WTC11 (cell line): ENCODE results near the gene SERGEF. TPM values are rescaled to one million over a fixed set of nuclear protein-coding genes. Genes with fewer than 3 reads are reported as not detected.

Source experiments
- ATAC-seq: fragments of 200-7000 bp; cut with Tn5 transposase; 2 replicates; pipeline ENCODE4 v1.10.0; 2021; ENCODE audit warnings: mild to moderate bottlenecking, moderate library complexity
- CTCF ChIA-PET: fragments of 300-600 bp; sonication (Branson Sonifier 250); formaldehyde crosslinking; loops from one replicate; lab custom pipeline; 2021; ENCODE audit warnings: antibody characterized with exemption; lab: Charles Lee
- POLR2A ChIA-PET: fragments of 350-600 bp; sonication (Branson Sonifier 250); formaldehyde crosslinking; loops from one replicate; lab custom pipeline; 2021; ENCODE audit warnings: antibody characterized with exemption; lab: Charles Lee
- DNase-seq: peaks from one replicate; pipeline ENCODE4 v3.0.0; 2021; ENCODE audit warnings: low spot score
- H3K27ac Mint-ChIP-seq: 2 replicates; pipeline ENCODE4 v1.8.0; 2021; ENCODE audit warnings: mixed read lengths
- H3K27me3 Mint-ChIP-seq: 2 replicates; pipeline ENCODE4 v1.8.0; 2021; ENCODE audit warnings: low read depth, mild to moderate bottlenecking, moderate library complexity, mixed read lengths
- H3K36me3 Mint-ChIP-seq: 2 replicates; pipeline ENCODE4 v1.8.0; 2021; ENCODE audit warnings: mixed read lengths
- H3K4me1 Mint-ChIP-seq: 2 replicates; pipeline ENCODE4 v1.8.0; 2022; ENCODE audit warnings: mixed read lengths
- H3K4me3 Mint-ChIP-seq: 2 replicates; pipeline ENCODE4 v1.8.0; 2021; ENCODE audit warnings: mild to moderate bottlenecking, moderate library complexity, mixed read lengths
- H3K9me3 Mint-ChIP-seq: 2 replicates; pipeline ENCODE4 v1.8.0; 2021; ENCODE audit warnings: mixed read lengths
- ARID4B ChIP-seq: sonication (generic); formaldehyde crosslinking; IDR thresholded peaks from 2 replicates; pipeline ENCODE4 v1.8.0; 2023; ENCODE audit warnings: missing genetic modification reagents, mild to moderate bottlenecking, borderline replicate concordance
- CREM ChIP-seq: sonication (generic); formaldehyde crosslinking; IDR thresholded peaks from 2 replicates; pipeline ENCODE4 v1.8.1; 2022; ENCODE audit warnings: mild to moderate bottlenecking, missing genetic modification reagents, moderate library complexity
- ETV6 ChIP-seq: sonication (generic); formaldehyde crosslinking; IDR thresholded peaks from 2 replicates; pipeline ENCODE4 v1.8.1; 2022; ENCODE audit warnings: mild to moderate bottlenecking, missing genetic modification reagents
- IRF1 ChIP-seq: sonication (generic); formaldehyde crosslinking; IDR thresholded peaks from 2 replicates; pipeline ENCODE4 v1.8.0; 2023; ENCODE audit warnings: missing genetic modification reagents
- JAZF1 ChIP-seq: fragments of 250-450 bp; sonication (Bioruptor Pico); IDR thresholded peaks from 2 replicates; pipeline ENCODE4 v1.9.0; 2021; ENCODE audit warnings: moderate library complexity, mild to moderate bottlenecking, inconsistent platforms
- MAX ChIP-seq: sonication (generic); formaldehyde crosslinking; IDR thresholded peaks from 2 replicates; pipeline ENCODE4 v1.8.0; 2022; ENCODE audit warnings: mild to moderate bottlenecking, missing genetic modification reagents
- NFE2L1 ChIP-seq: sonication (generic); formaldehyde crosslinking; IDR thresholded peaks from 2 replicates; pipeline ENCODE4 v1.8.1; 2023; ENCODE audit warnings: missing genetic modification reagents
- RELA ChIP-seq: sonication (generic); formaldehyde crosslinking; IDR thresholded peaks from 2 replicates; pipeline ENCODE4 v1.8.1; 2022; ENCODE audit warnings: missing genetic modification reagents, mild to moderate bottlenecking, borderline replicate concordance
- TEAD4 ChIP-seq: sonication (generic); formaldehyde crosslinking; IDR thresholded peaks from 2 replicates; pipeline ENCODE4 v1.8.0; 2022; ENCODE audit warnings: mild to moderate bottlenecking, missing genetic modification reagents
- ZNF219 ChIP-seq: sonication (generic); formaldehyde crosslinking; IDR thresholded peaks from 2 replicates; pipeline ENCODE4 v1.8.0; 2023; ENCODE audit warnings: missing genetic modification reagents, mild to moderate bottlenecking, borderline replicate concordance
- ZNF232 ChIP-seq: sonication (generic); formaldehyde crosslinking; IDR thresholded peaks from 2 replicates; pipeline ENCODE4 v1.8.0; 2022; ENCODE audit warnings: mild to moderate bottlenecking, missing genetic modification reagents
- ZNF281 ChIP-seq: sonication (generic); formaldehyde crosslinking; IDR thresholded peaks from 2 replicates; pipeline ENCODE4 v1.8.0; 2023; ENCODE audit warnings: mild to moderate bottlenecking, missing genetic modification reagents
- ZNF423 ChIP-seq: fragments of 250-450 bp; sonication (Bioruptor Pico); IDR thresholded peaks from 2 replicates; pipeline ENCODE4 v2.1.2; 2022; ENCODE audit warnings: mild to moderate bottlenecking, moderate library complexity
- ZNF532 ChIP-seq: fragments of 250-450 bp; sonication (Bioruptor Pico); IDR thresholded peaks from 2 replicates; pipeline ENCODE4 v1.9.0; 2021; ENCODE audit warnings: mild to moderate bottlenecking, borderline replicate concordance
- total RNA-seq: library from RNA; stranded (reverse); gene quantifications from 3 replicates; pipeline ENCODE4 v1.2.3, GENCODE V29; 2021

The SERGEF gene
- total RNA-seq, 1 experiment from 2014 or later: 35.5 TPM

- TF ChIP-seq ZNF532 (CRISPR knock-in tag) (no peak), NFE2L1 (CRISPR knock-in tag) (no peak), ZNF219 (CRISPR knock-in tag) (no peak), JAZF1 (CRISPR knock-in tag) (no peak), IRF1 (no peak), MAX (no peak), ZNF232 (CRISPR knock-in tag) (no peak), TEAD4 (no peak), ZNF423 (CRISPR knock-in tag) (no peak), ARID4B (CRISPR knock-in tag) (no peak), ETV6 (CRISPR knock-in tag) (no peak)
Measured at GRCh38 chr11:17922416-17922788, 90.4 kb downstream of the SERGEF start (continued).

GRCh38 chr11:17921659-17922415 lies 91.0 kb downstream of the SERGEF start:
- CTCF ChIA-PET: interaction anchor here (1.1 to 2.4 kb wide), 4 partner anchors 9 to 155 kb away, joined by 3 to 6 read pairs (median 5); no protein-coding TSS in a partner anchor
- DNase-seq: no peak

More at GRCh38 chr11:17921659-17922415, 91.0 kb downstream of the SERGEF start:
- POLR2A ChIA-PET: no interaction called here
- Mint-ChIP-seq H3K27ac (peak overlapping the region; percentile 21), H3K4me1 (peaks cover 50% of the 10 kb centered on the region), H3K27me3 (no peaks in the 10 kb centered on the region), H3K9me3 (no peaks in the 10 kb centered on the region), H3K36me3 (no peaks in the 10 kb centered on the region), H3K4me3 (no peak overlapping the region)
- TF ChIP-seq CREM (CRISPR knock-in tag) (no peak), ZNF281 (CRISPR knock-in tag) (no peak), RELA (CRISPR knock-in tag) (no peak)
- no peak for ATAC-seq
